Neural cell (in vitro differentiated cells): Measurements from ENCODE around the gene GTF2IRD1. TPM values are rescaled to one million over a fixed set of nuclear protein-coding genes. Genes with fewer than 3 reads are reported as not detected.
"Not testable (repeated sequence)": the region's sequence is repeated elsewhere in the genome, so short reads cannot be mapped to it uniquely, and the experiment has no call there.

Experiments used
- H2AFZ ChIP-seq: fragments of 200-600, 300-800 bp; sonication (generic), shearing (Covaris generic); 2 replicates; pipeline ENCODE4 v1.6.0; 2014; ENCODE audit warnings: low read depth, mild to moderate bottlenecking, antibody characterized with exemption, low read length, moderate library complexity
- H3F3A ChIP-seq: fragments of 200-600 bp; shearing (Covaris generic); 2 replicates; pipeline ENCODE4 v1.6.1; 2016; ENCODE audit warnings: mild to moderate bottlenecking, moderate library complexity, mixed read lengths, antibody characterized with exemption, low read length; ENCODE audit not compliant: insufficient read depth, poor library complexity, severe bottlenecking
- H3K27ac ChIP-seq: fragments of 200-600, 300-800 bp; sonication (generic), shearing (Covaris generic); 2 replicates; pipeline ENCODE4 v1.5.1; 2014; ENCODE audit warnings: mild to moderate bottlenecking, low read length, moderate library complexity
- H3K27me3 ChIP-seq: fragments of 300-800, 200-600 bp; sonication (generic), shearing (Covaris generic); 2 replicates; pipeline ENCODE4 v1.6.0; 2014; ENCODE audit warnings: mild to moderate bottlenecking, low read depth, low read length, moderate library complexity; ENCODE audit not compliant: insufficient read depth
- H3K36me3 ChIP-seq: fragments of 300-800, 200-600 bp; sonication (generic), shearing (Covaris generic); 2 replicates; pipeline ENCODE4 v1.5.1; 2014; ENCODE audit warnings: mild to moderate bottlenecking, antibody characterized with exemption, low read length, moderate library complexity; ENCODE audit not compliant: insufficient read depth
- H3K4me2 ChIP-seq: fragments of 300-800, 200-600 bp; sonication (generic), shearing (Covaris generic); 2 replicates; pipeline ENCODE4 v1.6.0; 2014; ENCODE audit warnings: mild to moderate bottlenecking, low read length
- H3K4me3 ChIP-seq: fragments of 300-800, 200-600 bp; sonication (generic), shearing (Covaris generic); 2 replicates; pipeline ENCODE4 v1.5.1; 2014; ENCODE audit warnings: mild to moderate bottlenecking, low read length, moderate library complexity
- H3K79me2 ChIP-seq: fragments of 200-600 bp; shearing (Covaris generic); replicated peaks from 2 replicates; pipeline ENCODE4 v1.6.0; 2014; ENCODE audit warnings: mild to moderate bottlenecking, low read length, moderate library complexity; ENCODE audit not compliant: insufficient read depth
- H3K9ac ChIP-seq: fragments of 300-800, 200-600 bp; sonication (generic), shearing (Covaris generic); 2 replicates; pipeline ENCODE4 v1.6.1; 2016; ENCODE audit warnings: mild to moderate bottlenecking, low read length, mixed read lengths
- H3K9me2 ChIP-seq: fragments of 200-600 bp; shearing (Covaris generic); 2 replicates; pipeline ENCODE4 v1.6.1; 2016; ENCODE audit warnings: mild to moderate bottlenecking, low read length, mixed read lengths; ENCODE audit not compliant: insufficient read depth
- H3K9me3 ChIP-seq: fragments of 200-600, 300-800 bp; sonication (generic), shearing (Covaris generic); 2 replicates; pipeline ENCODE4 v1.6.1; 2016; ENCODE audit warnings: mild to moderate bottlenecking, mixed run types, low read length, moderate library complexity, mixed read lengths
- H4K20me1 ChIP-seq: fragments of 200-600 bp; shearing (Covaris generic); 2 replicates; pipeline ENCODE4 v1.6.1; 2016; ENCODE audit warnings: mild to moderate bottlenecking, mixed run types; ENCODE audit not compliant: insufficient read depth
- CTCF ChIP-seq: fragments of 450-650 bp; IDR thresholded peaks from 2 replicates; pipeline ENCODE4 v1.5.1; 2014; ENCODE audit warnings: antibody characterized with exemption, mild to moderate bottlenecking, moderate library complexity; ENCODE audit not compliant: poor library complexity, severe bottlenecking
- EP300 ChIP-seq: fragments of 450-650 bp; conservative IDR thresholded peaks from 2 replicates; pipeline ENCODE4 v1.6.1; 2014; ENCODE audit warnings: antibody characterized with exemption, mild to moderate bottlenecking, moderate library complexity; ENCODE audit not compliant: poor library complexity, severe bottlenecking
- EZH2 ChIP-seq: fragments of 200-600, 300-800 bp; shearing (Covaris generic), sonication (generic); IDR thresholded peaks from 2 replicates; pipeline ENCODE4 v1.6.1; 2014; ENCODE audit warnings: antibody characterized with exemption, low read length, borderline replicate concordance, mild to moderate bottlenecking; ENCODE audit not compliant: insufficient read depth, poor library complexity, severe bottlenecking
- MXI1 ChIP-seq: fragments of 450-650 bp; conservative IDR thresholded peaks from 2 replicates; pipeline ENCODE4 v1.6.1; 2014; ENCODE audit warnings: antibody characterized with exemption, mild to moderate bottlenecking; ENCODE audit not compliant: poor library complexity, severe bottlenecking
- POLR2AphosphoS5 ChIP-seq: IDR thresholded peaks from 2 replicates; pipeline ENCODE4 v1.6.1; 2012
- RAD21 ChIP-seq: fragments of 450-650 bp; conservative IDR thresholded peaks from 2 replicates; pipeline ENCODE4 v1.6.1; 2014; ENCODE audit warnings: antibody characterized with exemption, mild to moderate bottlenecking, moderate library complexity
- REST ChIP-seq: IDR thresholded peaks from 2 replicates; pipeline ENCODE4 v1.6.1; 2012; ENCODE audit warnings: borderline replicate concordance
- SMC3 ChIP-seq: fragments of 450-650 bp; conservative IDR thresholded peaks from 2 replicates; pipeline ENCODE4 v1.6.1; 2014; ENCODE audit warnings: antibody characterized with exemption, mild to moderate bottlenecking, moderate library complexity; ENCODE audit not compliant: poor library complexity
- TAF1 ChIP-seq: IDR thresholded peaks from 2 replicates; pipeline ENCODE4 v1.6.1; 2012; ENCODE audit warnings: low read depth
- polyA plus RNA-seq: library from polyadenylated mRNA; depleted of rRNA; stranded (reverse); fragments of >200 nt; gene quantifications from 2 replicates; pipeline ENCODE4 v1.2.3, GENCODE V29; 2014

GTF2IRD1 gene
- polyA plus RNA-seq, 1 donor from 2014 or later, result 31.9 TPM

GRCh38 chr7:74407958-74408357 lies 45.7 kb upstream of the GTF2IRD1 start:
- no peak overlapping the region for H3K4me3 ChIP-seq
- no peaks in the 10 kb centered on the region for H3K27me3 ChIP-seq
- H3K36me3 ChIP-seq, result no peaks in the 10 kb centered on the region
- H3K27ac ChIP-seq, result no peak overlapping the region
- H3K4me2 ChIP-seq, result no peak overlapping the region
- no peaks in the 10 kb centered on the region for H3K9me3 ChIP-seq
- no peak overlapping the region for H2AFZ ChIP-seq
- no peak for TF ChIP-seq POLR2AphosphoS5
- no peaks in the 10 kb centered on the region for H4K20me1 ChIP-seq
- H3K9me2 ChIP-seq, result no peaks in the 10 kb centered on the region
- H3F3A ChIP-seq, result no peaks in the 10 kb centered on the region
- no peak overlapping the region for H3K9ac ChIP-seq
- no peaks in the 10 kb centered on the region for H3K79me2 ChIP-seq

- Histone ChIP-seq H3K9ac (no peak overlapping the region), H3K9me3 (no peaks in the 10 kb centered on the region), H3K27me3 (no peaks in the 10 kb centered on the region), H3K4me3 (no peak overlapping the region), H3K36me3 (no peaks in the 10 kb centered on the region), H3K4me2 (no peak overlapping the region), H3K79me2 (no peaks in the 10 kb centered on the region), H2AFZ (no peak overlapping the region), H4K20me1 (no peaks in the 10 kb centered on the region), H3K27ac (no peak overlapping the region), H3F3A (no peaks in the 10 kb centered on the region), H3K9me2 (no peaks in the 10 kb centered on the region)
- TF ChIP-seq RAD21 (no peak), REST (no peak), TAF1 (no peak), EZH2 (no peak), CTCF (no peak), MXI1 (no peak), POLR2AphosphoS5 (no peak), SMC3 (no peak), EP300 (no peak)
Observed at GRCh38 chr7:74409571-74409970, 44.1 kb upstream of the GTF2IRD1 start.

- H3F3A ChIP-seq, result no peaks in the 10 kb centered on the region
- H3K9me3 ChIP-seq, result no peaks in the 10 kb centered on the region
- H3K4me2 ChIP-seq, result no peak overlapping the region
- no peak overlapping the region for H3K4me3 ChIP-seq
- H2AFZ ChIP-seq, result no peak overlapping the region
- H3K9ac ChIP-seq, result no peak overlapping the region
- no peaks in the 10 kb centered on the region for H4K20me1 ChIP-seq
- H3K36me3 ChIP-seq, result no peaks in the 10 kb centered on the region
- no peaks in the 10 kb centered on the region for H3K9me2 ChIP-seq
- H3K27me3 ChIP-seq, result no peaks in the 10 kb centered on the region
- H3K27ac ChIP-seq, result no peak overlapping the region
- TF ChIP-seq TAF1, result no peak
- TF ChIP-seq EP300, result no peak
- no peaks in the 10 kb centered on the region for H3K79me2 ChIP-seq
Observed at GRCh38 chr7:74410772-74411171, 42.9 kb upstream of the GTF2IRD1 start.

- H3K27me3 ChIP-seq, H3F3A ChIP-seq, H3K9me2 ChIP-seq, H3K9ac ChIP-seq, H2AFZ ChIP-seq, H4K20me1 ChIP-seq, H3K36me3 ChIP-seq, H3K4me2 ChIP-seq, H3K9me3 ChIP-seq, H3K27ac ChIP-seq, H3K4me3 ChIP-seq, H3K79me2 ChIP-seq: not testable (repeated sequence)
Observed at GRCh38 chr7:74411571-74411970, 42.1 kb upstream of the GTF2IRD1 start.
